Bronchial epithelial cell (primary cell): ENCODE results near the gene SHANK2. TPM values are rescaled to one million over a fixed set of nuclear protein-coding genes. Genes with fewer than 3 reads are reported as not detected.

Experiments used
- DNase-seq: peaks from one replicate; pipeline ENCODE4 v3.0.0-alpha.2; 2010; ENCODE audit warnings: low read depth
- FAIRE-seq: peaks from 2 replicates; lab custom pipeline; 2011; peaks lifted over from hg19 to GRCh38; lab: Jason Lieb, UNC
- H3K27me3 ChIP-seq: 2 replicates; pipeline ENCODE4 v1.5.1; 2011; ENCODE audit warnings: low read length; ENCODE audit not compliant: control insufficient read depth, insufficient read depth
- H3K36me3 ChIP-seq: 2 replicates; pipeline ENCODE4 v1.5.1; 2011; ENCODE audit warnings: low read length; ENCODE audit not compliant: control insufficient read depth, insufficient read depth
- H3K4me3 ChIP-seq: 2 replicates; pipeline ENCODE4 v1.5.1; 2011; ENCODE audit warnings: mild to moderate bottlenecking, low read depth, low read length, control low read depth
- CTCF ChIP-seq: IDR thresholded peaks from 2 replicates; pipeline ENCODE4 v1.5.1; 2011; ENCODE audit warnings: mild to moderate bottlenecking, moderate library complexity, low read length, control low read depth, inconsistent platforms; ENCODE audit not compliant: insufficient read depth, severe bottlenecking
- total RNA-seq: library from RNA; depleted of rRNA; stranded (reverse); fragments of >200 nt; gene quantifications from 2 replicates; pipeline ENCODE4 v1.2.1, GENCODE V29; 2014

Gene SHANK2
- total RNA-seq, 1 donor from 2014 or later = 6.6 TPM

DNA sequence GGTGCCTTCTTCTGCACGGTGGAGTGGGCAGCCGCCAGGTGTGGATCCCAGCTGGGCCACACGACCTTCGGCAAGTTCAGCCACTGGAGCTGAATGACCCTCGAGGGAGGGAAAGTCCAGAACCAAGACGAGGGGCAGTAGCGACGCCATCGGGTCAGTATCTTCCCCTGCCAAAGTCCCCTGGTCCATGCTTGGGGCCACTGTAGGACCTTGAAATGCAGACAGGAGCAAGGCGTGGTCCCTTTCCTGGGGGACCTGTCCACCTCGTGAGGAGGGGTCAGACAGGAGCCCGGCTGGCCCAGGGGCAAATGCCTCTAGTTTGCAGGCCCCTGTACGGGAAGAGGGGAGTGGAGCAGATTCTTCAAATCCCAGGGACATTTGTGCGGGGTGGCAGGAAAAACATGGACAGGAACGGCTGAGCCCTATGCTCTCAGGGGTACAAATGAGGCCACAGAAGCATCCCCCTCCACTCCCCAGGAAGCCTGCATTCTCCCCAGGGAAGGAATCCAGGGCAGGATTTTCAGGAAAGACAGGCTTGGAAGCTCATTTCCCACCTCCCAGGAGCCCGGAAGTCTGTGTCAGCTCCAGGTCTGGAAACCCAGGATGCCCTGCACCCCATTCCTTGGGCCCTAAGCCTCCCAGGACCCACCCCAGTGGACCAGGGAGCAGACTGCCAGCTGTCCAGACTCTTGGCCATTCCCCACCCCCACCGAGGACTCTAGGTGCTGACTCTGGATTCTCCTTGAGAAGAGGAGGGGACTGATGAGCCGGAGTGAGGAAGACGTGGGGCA is 6.6 kb downstream of the SHANK2 start:
- FAIRE-seq (no peak), DNase-seq (no peak)
- TF ChIP-seq CTCF = no peak
- H3K36me3 ChIP-seq = peaks cover 2% of the 10 kb centered on the region
- H3K27me3 ChIP-seq = no peaks in the 10 kb centered on the region
- no peak overlapping the region for H3K4me3 ChIP-seq

GRCh38 chr11:71244116-71244810 is 8.1 kb downstream of the SHANK2 start:
- Histone ChIP-seq H3K4me3 (no peak overlapping the region), H3K27me3 (no peaks in the 10 kb centered on the region), H3K36me3 (peaks cover 2% of the 10 kb centered on the region)
- no peak for TF ChIP-seq CTCF
- FAIRE-seq (no peak), DNase-seq (no peak)

DNA sequence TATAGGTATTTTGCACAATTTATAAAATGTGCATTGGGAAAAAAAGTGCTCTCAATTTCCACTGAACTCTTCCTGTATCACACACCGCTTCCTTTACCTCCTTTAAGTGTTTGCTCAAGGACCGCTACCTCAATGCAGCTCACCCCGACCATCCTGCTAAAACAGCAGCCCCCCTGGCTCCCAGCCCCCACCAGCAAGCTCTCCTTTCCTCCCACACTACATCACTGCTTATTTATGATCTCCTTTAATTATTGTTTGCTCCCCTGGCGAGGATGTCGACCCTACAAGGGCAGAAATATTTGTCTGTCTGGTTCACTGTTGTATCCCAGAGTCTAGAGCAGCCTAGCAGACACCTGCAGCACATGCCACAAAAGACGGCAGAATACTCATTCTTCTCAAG is 10.0 kb downstream of the SHANK2 start:
- FAIRE-seq (no peak), DNase-seq (no peak)
- Histone ChIP-seq H3K36me3 (peaks cover 3% of the 10 kb centered on the region), H3K4me3 (no peak overlapping the region), H3K27me3 (no peaks in the 10 kb centered on the region)
- TF ChIP-seq CTCF = no peak

- peaks cover 3% of the 10 kb centered on the region for H3K36me3 ChIP-seq
- H3K4me3 ChIP-seq = no peak overlapping the region
- FAIRE-seq (no peak), DNase-seq (no peak)
- no peak for TF ChIP-seq CTCF
- no peaks in the 10 kb centered on the region for H3K27me3 ChIP-seq
Observed at GRCh38 chr11:71241721-71242259, 10.6 kb downstream of the SHANK2 start.

GRCh38 chr11:71240865-71241691 is 11.3 kb downstream of the SHANK2 start:
- no peak for TF ChIP-seq CTCF
- Histone ChIP-seq H3K4me3 (no peak overlapping the region), H3K27me3 (no peaks in the 10 kb centered on the region), H3K36me3 (peaks cover 3% of the 10 kb centered on the region)
- DNase-seq = peak; percentile 88
- FAIRE-seq = no peak
